Activated CD4-positive, alpha-beta T cell treated with anti-CD3 and anti-CD28 coated beads, Interleukin-2, amount 10 ng/mL, durations not matched to agents 7 days and 5 days (primary cell): ENCODE measurements around the gene GPS1. TPM values are rescaled to one million over a fixed set of nuclear protein-coding genes. Genes with fewer than 3 reads are reported as not detected.

ENCODE experiments used
- CTCF ChIA-PET: fragments of 350-600 bp; sonication (Branson Sonifier 250); formaldehyde crosslinking; loops from one replicate; lab custom pipeline; 2021; ENCODE audit warnings: antibody characterized with exemption; lab: Charles Lee
- POLR2A ChIA-PET: fragments of 350-600 bp; sonication (Branson Sonifier 250); formaldehyde crosslinking; loops from one replicate; lab custom pipeline; 2021; ENCODE audit warnings: antibody characterized with exemption; lab: Charles Lee
- DNase-seq: peaks from one replicate; pipeline ENCODE4 v3.0.0-alpha.2; 2020
- H3K27ac Mint-ChIP-seq: one replicate; pipeline ENCODE4 v1.8.0; 2021; ENCODE audit warnings: mild to moderate bottlenecking, moderate library complexity, mixed read lengths
- H3K27me3 Mint-ChIP-seq: one replicate; pipeline ENCODE4 v1.8.0; 2021; ENCODE audit warnings: mixed read lengths
- H3K36me3 Mint-ChIP-seq: one replicate; pipeline ENCODE4 v1.8.0; 2021; ENCODE audit warnings: low read depth, mixed read lengths
- H3K4me1 Mint-ChIP-seq: one replicate; pipeline ENCODE4 v1.8.0; 2021; ENCODE audit warnings: mixed read lengths
- H3K4me3 Mint-ChIP-seq: one replicate; pipeline ENCODE4 v1.8.0; 2021; ENCODE audit warnings: mild to moderate bottlenecking, moderate library complexity, mixed read lengths
- H3K9me3 Mint-ChIP-seq: one replicate; pipeline ENCODE4 v1.8.0; 2021; ENCODE audit warnings: mixed read lengths
- total RNA-seq, 2 experiments: library from RNA; stranded (reverse); gene quantifications; one replicate each; pipeline ENCODE4 v1.2.3, GENCODE V29; 2021

GPS1 gene
- total RNA-seq, 2 experiments from 2014 or later, result 78.5 to 92.1 TPM

- ChIA-PET POLR2A (no interaction called here), CTCF (interaction anchor here (0.6 to 0.7 kb wide), 3 partner anchors 10 to 84 kb away, joined by 3 to 4 read pairs (median 3); no protein-coding TSS in a partner anchor)
- no peaks in the 10 kb centered on the region for H3K4me1 Mint-ChIP-seq
- no peak overlapping the region for H3K27ac Mint-ChIP-seq
- no peaks in the 10 kb centered on the region for H3K9me3 Mint-ChIP-seq
- no peaks in the 10 kb centered on the region for H3K36me3 Mint-ChIP-seq
- no peaks in the 10 kb centered on the region for H3K27me3 Mint-ChIP-seq
- no peak for DNase-seq
- no peak overlapping the region for H3K4me3 Mint-ChIP-seq
These were observed 40.8 kb upstream of the GPS1 start for GRCh38 chr17:82010575-82011525.

GRCh38 chr17:82011617-82012187 lies 40.0 kb upstream of the GPS1 start:
- ChIA-PET POLR2A (no interaction called here), CTCF (interaction anchor here (0.5 to 0.7 kb wide), 2 partner anchors 9 to 63 kb away, joined by 3 read pairs; no protein-coding TSS in a partner anchor)
- H3K36me3 Mint-ChIP-seq, result no peaks in the 10 kb centered on the region
- no peaks in the 10 kb centered on the region for H3K27me3 Mint-ChIP-seq
- no peaks in the 10 kb centered on the region for H3K4me1 Mint-ChIP-seq
- no peak overlapping the region for H3K4me3 Mint-ChIP-seq
- DNase-seq, result no peak
- no peaks in the 10 kb centered on the region for H3K9me3 Mint-ChIP-seq
- H3K27ac Mint-ChIP-seq, result no peak overlapping the region

- H3K27me3 Mint-ChIP-seq, result no peaks in the 10 kb centered on the region
- POLR2A ChIA-PET, result no interaction called here
These were observed 39.4 kb upstream of the GPS1 start for GRCh38 chr17:82012261-82012639.

GRCh38 chr17:82012640-82013295 lies 38.9 kb upstream of the GPS1 start:
- Mint-ChIP-seq H3K36me3 (no peaks in the 10 kb centered on the region), H3K27me3 (no peaks in the 10 kb centered on the region), H3K4me1 (no peaks in the 10 kb centered on the region), H3K4me3 (no peak overlapping the region), H3K27ac (no peak overlapping the region), H3K9me3 (no peaks in the 10 kb centered on the region)
- POLR2A ChIA-PET, result no interaction called here
- CTCF ChIA-PET, result interaction anchor here (1.1 kb wide), 1 partner anchor 25 kb away, joined by 3 read pairs; the partner anchor contains the start of gene DCXR
- no peak for DNase-seq

More at GRCh38 chr17:82012261-82012639, 39.4 kb upstream of the GPS1 start:
- Mint-ChIP-seq H3K27ac (no peak overlapping the region), H3K4me1 (no peaks in the 10 kb centered on the region), H3K36me3 (no peaks in the 10 kb centered on the region), H3K4me3 (no peak overlapping the region), H3K9me3 (no peaks in the 10 kb centered on the region)
- no peak for DNase-seq
- CTCF ChIA-PET, result interaction anchor here (1.1 kb wide), 1 partner anchor 25 kb away, joined by 3 read pairs; the partner anchor contains the start of gene DCXR

GRCh38 chr17:82013341-82013740 lies 38.4 kb upstream of the GPS1 start:
- no peaks in the 10 kb centered on the region for H3K27me3 Mint-ChIP-seq
- H3K36me3 Mint-ChIP-seq, result no peaks in the 10 kb centered on the region
- peaks cover under 1% of the 10 kb centered on the region for H3K4me1 Mint-ChIP-seq
- no peak overlapping the region for H3K4me3 Mint-ChIP-seq
- POLR2A ChIA-PET, result no interaction called here
- CTCF ChIA-PET, result interaction anchor here (1.1 kb wide), 1 partner anchor 24 kb away, joined by 3 read pairs; the partner anchor contains the start of gene DCXR
- no peaks in the 10 kb centered on the region for H3K9me3 Mint-ChIP-seq
- DNase-seq, result no peak
- H3K27ac Mint-ChIP-seq, result no peak overlapping the region

- no peaks in the 10 kb centered on the region for H3K27me3 Mint-ChIP-seq
- H3K36me3 Mint-ChIP-seq, result no peaks in the 10 kb centered on the region
- H3K4me3 Mint-ChIP-seq, result no peak overlapping the region
- H3K9me3 Mint-ChIP-seq, result no peaks in the 10 kb centered on the region
- no peak for DNase-seq
- POLR2A ChIA-PET, result no interaction called here
- H3K4me1 Mint-ChIP-seq, result peaks cover 5% of the 10 kb centered on the region
- CTCF ChIA-PET, result interaction anchor here (1.0 kb wide), 1 partner anchor 17 kb away, joined by 4 read pairs; no protein-coding TSS in a partner anchor
- no peak overlapping the region for H3K27ac Mint-ChIP-seq
These were observed 37.9 kb upstream of the GPS1 start for GRCh38 chr17:82013772-82014321.

- CTCF ChIA-PET, result interaction anchor here (1.0 kb wide), 1 partner anchor 16 kb away, joined by 4 read pairs; no protein-coding TSS in a partner anchor
- H3K27ac Mint-ChIP-seq, result no peak overlapping the region
- no peaks in the 10 kb centered on the region for H3K36me3 Mint-ChIP-seq
- DNase-seq, result no peak
- no peaks in the 10 kb centered on the region for H3K27me3 Mint-ChIP-seq
- no peaks in the 10 kb centered on the region for H3K9me3 Mint-ChIP-seq
- POLR2A ChIA-PET, result no interaction called here
- peaks cover 7% of the 10 kb centered on the region for H3K4me1 Mint-ChIP-seq
- H3K4me3 Mint-ChIP-seq, result no peak overlapping the region
These were observed 37.3 kb upstream of the GPS1 start for GRCh38 chr17:82014432-82014831.

- CTCF ChIA-PET, result interaction anchor here (1.0 kb wide), 1 partner anchor 15 kb away, joined by 4 read pairs; no protein-coding TSS in a partner anchor
- Mint-ChIP-seq H3K4me1 (peaks cover 7% of the 10 kb centered on the region), H3K4me3 (no peak overlapping the region), H3K9me3 (no peaks in the 10 kb centered on the region), H3K36me3 (no peaks in the 10 kb centered on the region), H3K27ac (no peak overlapping the region), H3K27me3 (no peaks in the 10 kb centered on the region)
- POLR2A ChIA-PET, result no interaction called here
- no peak for DNase-seq
These were observed 36.8 kb upstream of the GPS1 start for GRCh38 chr17:82014971-82015310.

GRCh38 chr17:82015311-82015971 lies 36.3 kb upstream of the GPS1 start:
- H3K27me3 Mint-ChIP-seq, result no peaks in the 10 kb centered on the region
- no peak overlapping the region for H3K27ac Mint-ChIP-seq
- DNase-seq, result no peak
- ChIA-PET POLR2A (no interaction called here), CTCF (interaction anchor here (0.8 to 1.2 kb wide), 2 partner anchors 22 to 56 kb away, joined by 3 to 4 read pairs; partner anchors contain the start of gene DCXR)
- no peaks in the 10 kb centered on the region for H3K36me3 Mint-ChIP-seq
- peaks cover 11% of the 10 kb centered on the region for H3K4me1 Mint-ChIP-seq
- no peak overlapping the region for H3K4me3 Mint-ChIP-seq
- H3K9me3 Mint-ChIP-seq, result no peaks in the 10 kb centered on the region

- Mint-ChIP-seq H3K36me3 (no peaks in the 10 kb centered on the region), H3K27ac (no peak overlapping the region), H3K9me3 (no peaks in the 10 kb centered on the region), H3K4me1 (peaks cover 18% of the 10 kb centered on the region), H3K27me3 (no peaks in the 10 kb centered on the region), H3K4me3 (no peak overlapping the region)
- DNase-seq, result no peak
- CTCF ChIA-PET, result interaction anchor here (0.8 to 1.7 kb wide), 3 partner anchors 14 to 57 kb away, joined by 3 to 5 read pairs (median 4); partner anchors contain the start of gene DCXR
- POLR2A ChIA-PET, result no interaction called here
These were observed 35.4 kb upstream of the GPS1 start for GRCh38 chr17:82016061-82016874.

- no peak overlapping the region for H3K4me3 Mint-ChIP-seq
- CTCF ChIA-PET, result interaction anchor here (1.7 to 7.4 kb wide), 2 partner anchors 13 to 57 kb away, joined by 5 to 66 read pairs; partner anchors contain the start of gene NOTUM
- no peak overlapping the region for H3K27ac Mint-ChIP-seq
These were observed 34.7 kb upstream of the GPS1 start for GRCh38 chr17:82016875-82017459.

More at GRCh38 chr17:82016875-82017459, 34.7 kb upstream of the GPS1 start:
- POLR2A ChIA-PET, result no interaction called here
- Mint-ChIP-seq H3K27me3 (no peaks in the 10 kb centered on the region), H3K4me1 (peaks cover 24% of the 10 kb centered on the region), H3K36me3 (no peaks in the 10 kb centered on the region), H3K9me3 (no peaks in the 10 kb centered on the region)
- no peak for DNase-seq
